Spinal cord (tissue), 10 donors: ENCODE data around the gene SLC26A2. TPM values are rescaled to one million over a fixed set of nuclear protein-coding genes. Genes with fewer than 3 reads are reported as not detected.
"Not testable (repeated sequence)": the region's sequence is repeated elsewhere in the genome, so short reads cannot be mapped to it uniquely, and the experiment has no call there.

Experiments used
- DNase-seq, 6 donors: peaks; one replicate each; pipeline versions ENCODE4 v3.0.0 to v3.0.0-alpha.2; 2013 to 2015; ENCODE audit warnings: low spot score in 6 of 6, low read depth in 4 of 6
- H3K27ac ChIP-seq: one replicate; pipeline ENCODE4 v1.5.1; 2013; ENCODE audit warnings: low read depth, low read length, control low read depth
- H3K27me3 ChIP-seq: one replicate; pipeline ENCODE4 v1.6.1; 2013; ENCODE audit warnings: low read length; ENCODE audit not compliant: control insufficient read depth, insufficient read depth
- H3K36me3 ChIP-seq: one replicate; pipeline ENCODE4 v1.6.1; 2013; ENCODE audit warnings: low read length; ENCODE audit not compliant: control insufficient read depth, insufficient read depth
- H3K4me1 ChIP-seq: one replicate; pipeline ENCODE4 v1.6.1; 2013; ENCODE audit warnings: low read length; ENCODE audit not compliant: control insufficient read depth, insufficient read depth
- H3K4me3 ChIP-seq: one replicate; pipeline ENCODE4 v1.5.1; 2013; ENCODE audit warnings: low read depth, low read length, control low read depth
- H3K9me3 ChIP-seq: one replicate; pipeline ENCODE4 v1.6.1; 2013; ENCODE audit warnings: low read length; ENCODE audit not compliant: control insufficient read depth, insufficient read depth
- WGBS: methylation state at CpG from one replicate; pipeline ENCODE4 v1.1.5; 2013; ENCODE audit warnings: missing lambda C conversion rate; ENCODE audit not compliant: insufficient coverage; 5-methylcytosine and 5-hydroxymethylcytosine counted together
- polyA plus RNA-seq, 2 donors: library from polyadenylated mRNA; unstranded; fragments of 120-200 nt; gene quantifications; one replicate each; pipeline ENCODE4 v1.2.1, GENCODE V29; 2013; ENCODE audit not compliant: insufficient read length in 2 of 2
- total RNA-seq, 2 donors: library from RNA; depleted of rRNA in 1 of 2; stranded (reverse); fragments of 120-200 nt in 1 of 2; fragments of >200 nt in 1 of 2; gene quantifications; one replicate each; pipeline versions ENCODE4 v1.2.3 to v1.2.4, GENCODE V29; 2013 to 2014
- donor health status: healthy.

SLC26A2 gene
- total and polyA plus RNA-seq, 4 donors = 9.3 to 173 (median 51.8) TPM

GRCh38 chr5:149943177-149943949 is 17.2 kb upstream of the SLC26A2 start:
- not testable (repeated sequence) for DNase-seq, H3K9me3 ChIP-seq, H3K4me1 ChIP-seq, H3K36me3 ChIP-seq, H3K27me3 ChIP-seq, H3K4me3 ChIP-seq, H3K27ac ChIP-seq
- WGBS = 100% methylated on average over 1 of the region's 6 CpGs

DNA sequence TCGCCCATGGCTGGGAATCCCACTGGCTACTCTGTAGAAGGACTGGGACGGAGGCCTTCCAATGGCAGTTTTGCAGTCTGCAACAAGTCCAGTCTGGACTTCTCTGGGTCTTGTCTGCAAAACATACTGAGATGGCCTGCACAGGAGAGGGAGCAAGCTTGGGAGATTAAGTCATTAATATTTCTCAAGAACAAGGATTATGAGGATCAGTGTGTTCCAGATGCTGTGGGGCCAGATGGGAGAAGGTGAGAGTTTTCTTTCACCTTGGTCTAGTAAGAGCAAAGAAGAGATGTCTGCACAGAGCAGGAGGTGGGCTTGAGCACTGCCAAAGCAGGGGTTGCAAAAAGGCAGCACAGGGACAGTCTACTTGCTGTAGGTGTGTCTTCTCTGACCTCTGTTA is 15.9 kb upstream of the SLC26A2 start, which contains the start of gene PDE6A:
PDE6A (minus strand) TSS at position 128 of the 400 bp plus-strand sequence; CDS start at position 8, 120 bp downstream.
- no peak within 1 kb of the TSS for H3K4me3 ChIP-seq
- DNase-seq = no peak
- no peaks in the 10 kb centered on the region for H3K36me3 ChIP-seq
- no peak within 1 kb of the TSS for H3K27ac ChIP-seq
- 100% methylated on average over 2 of the region's 2 CpGs for WGBS
- H3K4me1 ChIP-seq = peaks cover 5% of the 10 kb centered on the region
- no peaks in the 10 kb centered on the region for H3K27me3 ChIP-seq
- no peaks in the 10 kb centered on the region for H3K9me3 ChIP-seq

GRCh38 chr5:149946118-149946517 is 14.4 kb upstream of the SLC26A2 start:
- 64% methylated on average over 2 of the region's 3 CpGs for WGBS
- Histone ChIP-seq H3K4me1 (peaks cover under 1% of the 10 kb centered on the region), H3K27ac (no peak overlapping the region), H3K27me3 (no peaks in the 10 kb centered on the region), H3K4me3 (no peak overlapping the region), H3K36me3 (no peaks in the 10 kb centered on the region), H3K9me3 (no peaks in the 10 kb centered on the region)
- DNase-seq = no peak

- no peaks in the 10 kb centered on the region for H3K4me1 ChIP-seq
- no peak overlapping the region for H3K27ac ChIP-seq
- no peaks in the 10 kb centered on the region for H3K9me3 ChIP-seq
- DNase-seq = no peak
- H3K36me3 ChIP-seq = no peaks in the 10 kb centered on the region
- WGBS = 86% methylated on average over 2 of the region's 5 CpGs
- H3K4me3 ChIP-seq = no peak overlapping the region
- no peaks in the 10 kb centered on the region for H3K27me3 ChIP-seq
Observed at GRCh38 chr5:149948993-149949392, 11.6 kb upstream of the SLC26A2 start.

- 72% methylated on average over 4 of the region's 6 CpGs for WGBS
- Histone ChIP-seq H3K27me3 (no peaks in the 10 kb centered on the region), H3K4me3 (no peak overlapping the region), H3K4me1 (no peaks in the 10 kb centered on the region), H3K27ac (no peak overlapping the region), H3K9me3 (no peaks in the 10 kb centered on the region), H3K36me3 (no peaks in the 10 kb centered on the region)
- DNase-seq = no peak
Observed at GRCh38 chr5:149951138-149951749, 9.3 kb upstream of the SLC26A2 start.

- DNase-seq = no peak
- Histone ChIP-seq H3K27ac (no peak overlapping the region), H3K4me1 (no peaks in the 10 kb centered on the region), H3K27me3 (no peaks in the 10 kb centered on the region), H3K9me3 (no peaks in the 10 kb centered on the region), H3K36me3 (no peaks in the 10 kb centered on the region), H3K4me3 (no peak overlapping the region)
- WGBS = 83% methylated on average over 7 of the region's 9 CpGs
Observed at GRCh38 chr5:149953436-149954121, 7.0 kb upstream of the SLC26A2 start.

DNA sequence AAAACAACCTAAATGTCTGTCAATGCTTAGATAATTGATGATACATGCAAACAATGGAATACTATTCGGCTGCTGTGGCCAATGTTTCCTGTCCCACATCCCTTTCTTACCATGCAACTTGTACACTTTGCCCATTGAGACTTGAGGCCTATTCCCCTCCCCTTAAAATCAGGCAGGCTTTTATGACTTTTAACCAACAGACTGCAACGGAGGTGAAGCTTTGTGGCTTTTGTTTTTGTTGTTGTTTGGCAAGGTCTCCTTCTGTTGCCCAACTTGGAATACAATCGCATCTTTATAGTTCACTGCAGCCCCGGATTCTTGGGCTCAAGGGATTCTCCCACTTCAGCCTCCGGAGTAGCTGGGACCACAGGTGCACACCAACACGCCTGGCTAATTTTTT is 5.8 kb upstream of the SLC26A2 start:
- WGBS = 70% methylated on average over 1 of the region's 6 CpGs
- Histone ChIP-seq H3K36me3 (no peaks in the 10 kb centered on the region), H3K9me3 (no peaks in the 10 kb centered on the region), H3K27me3 (no peaks in the 10 kb centered on the region), H3K27ac (no peak overlapping the region), H3K4me1 (peaks cover 3% of the 10 kb centered on the region), H3K4me3 (no peak overlapping the region)
- no peak for DNase-seq

DNA sequence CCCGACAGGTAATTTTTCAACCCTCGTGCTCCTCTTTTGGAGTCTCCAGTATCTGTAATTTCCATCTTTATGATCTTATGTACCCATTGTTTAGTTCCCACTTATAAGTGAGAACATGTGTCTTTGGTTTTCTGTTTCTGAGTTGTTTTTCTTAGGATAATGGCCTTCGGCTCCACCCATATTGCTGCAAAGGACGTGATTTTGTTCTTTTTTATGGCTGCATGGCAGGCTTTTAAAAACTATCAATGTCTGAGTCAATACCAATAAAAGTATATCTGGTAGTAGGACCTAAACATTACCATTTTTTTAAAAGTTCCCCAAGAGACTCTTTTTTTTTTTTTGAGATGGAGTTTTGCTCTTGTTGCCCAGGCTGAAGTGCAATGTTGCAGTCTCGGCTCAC is 3.9 kb upstream of the SLC26A2 start:
- DNase-seq = no peak
- H3K4me3 ChIP-seq = no peak overlapping the region
- H3K27me3 ChIP-seq = no peaks in the 10 kb centered on the region
- H3K4me1 ChIP-seq = peaks cover 15% of the 10 kb centered on the region
- H3K27ac ChIP-seq = no peak overlapping the region
- no peaks in the 10 kb centered on the region for H3K9me3 ChIP-seq
- 80% methylated on average over 1 of the region's 5 CpGs for WGBS
- no peaks in the 10 kb centered on the region for H3K36me3 ChIP-seq

- no peaks in the 10 kb centered on the region for H3K36me3 ChIP-seq
- H3K4me1 ChIP-seq = peaks cover 15% of the 10 kb centered on the region
- no peaks in the 10 kb centered on the region for H3K9me3 ChIP-seq
- 49% methylated on average over 2 of the region's 4 CpGs for WGBS
- H3K27me3 ChIP-seq = no peaks in the 10 kb centered on the region
- H3K27ac ChIP-seq = no peak overlapping the region
- DNase-seq = no peak
- H3K4me3 ChIP-seq = no peak overlapping the region
Observed at GRCh38 chr5:149957855-149958254, 2.7 kb upstream of the SLC26A2 start.
